GM21528 (cell line): ENCODE data around the gene GAL3ST1.

Experiments
- ATAC-seq: cut with Tn5 transposase; IDR thresholded peaks from one replicate; pipeline ENCODE4 v1.9.1; 2021; ENCODE audit warnings: mild to moderate bottlenecking, moderate library complexity; ENCODE audit not compliant: unreplicated experiment, low FRiP score

GAL3ST1 gene

GRCh38 chr22:30538280-30538679 lies 36.2 kb downstream of the GAL3ST1 start:
- no peak for ATAC-seq

- ATAC-seq = no peak
Measured at GRCh38 chr22:30537083-30537731, 37.3 kb downstream of the GAL3ST1 start.

- ATAC-seq = no peak
Measured at GRCh38 chr22:30535182-30535581, 39.3 kb downstream of the GAL3ST1 start.

DNA sequence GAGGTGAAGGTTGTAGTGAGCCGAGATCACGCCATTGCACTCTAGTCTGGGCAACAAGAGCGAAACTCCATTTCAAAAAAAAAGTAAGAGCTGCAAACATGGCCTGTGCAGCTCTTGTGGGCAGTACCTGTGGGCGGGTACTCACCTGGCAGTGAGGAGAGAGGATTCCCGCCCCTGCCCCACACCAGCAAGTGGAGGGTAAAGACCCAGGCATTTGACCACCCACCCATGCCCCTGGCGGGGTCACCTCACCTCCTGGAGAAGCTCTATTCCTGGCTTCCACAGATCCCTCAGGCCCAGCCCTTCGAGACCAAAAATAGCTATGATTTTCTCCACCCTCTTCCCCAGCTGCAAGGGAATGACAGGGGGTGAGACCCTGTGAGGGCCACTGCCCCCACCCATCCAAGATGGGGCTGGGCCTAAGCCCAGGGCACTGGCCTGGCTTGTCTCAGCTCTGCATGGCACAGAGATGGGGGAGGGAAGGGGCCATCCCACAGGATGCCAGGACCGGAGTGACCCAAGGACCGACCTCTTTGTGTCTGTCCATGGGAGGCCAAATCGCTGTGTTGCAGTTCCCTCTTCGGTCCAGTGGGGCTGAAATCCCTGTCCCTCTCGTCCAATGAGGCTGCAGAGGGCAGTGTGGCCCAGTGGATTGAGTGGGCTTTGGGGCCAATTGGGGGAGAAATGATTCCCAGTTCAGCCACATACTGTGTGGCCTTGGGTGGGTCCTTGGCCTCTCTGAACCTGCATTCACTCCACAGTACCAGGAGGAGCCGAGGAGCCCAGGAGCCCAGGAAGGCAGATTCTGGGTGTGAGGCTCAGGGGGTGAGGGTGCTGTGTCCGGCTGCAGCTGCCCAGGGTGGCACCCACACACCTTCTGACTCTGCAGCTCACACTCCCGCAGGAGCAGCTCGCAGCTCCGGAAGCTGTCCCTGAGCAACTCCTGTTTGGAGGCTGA lies 42.5 kb downstream of the GAL3ST1 start:
- no peak for ATAC-seq

- ATAC-seq = no peak
Measured at GRCh38 chr22:30526656-30527055, 47.8 kb downstream of the GAL3ST1 start.

DNA sequence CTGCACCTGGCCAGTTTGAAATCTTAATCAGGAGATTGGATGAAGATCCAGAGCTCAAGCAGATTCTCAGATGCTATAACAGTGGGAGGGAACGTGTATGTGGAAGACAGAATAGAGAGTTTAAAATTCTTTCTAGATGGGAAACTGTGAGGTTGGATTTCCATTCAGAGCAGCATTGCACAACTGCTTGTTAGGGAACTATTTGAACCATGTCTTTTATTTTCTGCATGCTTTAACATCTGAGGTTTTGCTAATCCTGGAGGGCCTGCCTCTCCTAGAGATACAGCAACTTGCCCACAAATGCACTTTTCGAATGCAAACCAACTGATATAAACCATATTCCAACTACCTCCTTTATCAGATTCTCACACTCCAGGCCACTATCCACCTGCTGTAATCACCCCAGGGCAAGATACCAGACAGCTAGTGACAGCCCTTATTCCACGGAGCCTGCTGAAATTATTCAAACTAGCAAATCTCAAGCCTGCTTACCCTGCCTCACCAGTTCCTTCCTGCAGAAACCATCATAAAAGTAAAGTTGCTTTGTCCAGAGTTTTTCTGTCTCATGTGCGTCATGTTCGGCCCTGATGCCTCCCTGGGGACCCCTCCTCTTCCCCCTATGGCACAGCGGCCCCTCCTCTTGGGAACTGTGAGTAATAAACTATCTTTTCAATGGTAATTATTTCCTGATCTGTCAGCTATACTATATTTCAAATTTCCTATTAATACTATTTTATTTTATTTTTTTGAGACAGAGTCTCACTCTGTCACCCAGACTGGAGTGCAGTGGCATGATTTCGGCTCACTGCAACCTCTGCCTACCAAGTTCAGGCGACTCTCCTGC lies 50.6 kb downstream of the GAL3ST1 start:
- no peak for ATAC-seq

DNA sequence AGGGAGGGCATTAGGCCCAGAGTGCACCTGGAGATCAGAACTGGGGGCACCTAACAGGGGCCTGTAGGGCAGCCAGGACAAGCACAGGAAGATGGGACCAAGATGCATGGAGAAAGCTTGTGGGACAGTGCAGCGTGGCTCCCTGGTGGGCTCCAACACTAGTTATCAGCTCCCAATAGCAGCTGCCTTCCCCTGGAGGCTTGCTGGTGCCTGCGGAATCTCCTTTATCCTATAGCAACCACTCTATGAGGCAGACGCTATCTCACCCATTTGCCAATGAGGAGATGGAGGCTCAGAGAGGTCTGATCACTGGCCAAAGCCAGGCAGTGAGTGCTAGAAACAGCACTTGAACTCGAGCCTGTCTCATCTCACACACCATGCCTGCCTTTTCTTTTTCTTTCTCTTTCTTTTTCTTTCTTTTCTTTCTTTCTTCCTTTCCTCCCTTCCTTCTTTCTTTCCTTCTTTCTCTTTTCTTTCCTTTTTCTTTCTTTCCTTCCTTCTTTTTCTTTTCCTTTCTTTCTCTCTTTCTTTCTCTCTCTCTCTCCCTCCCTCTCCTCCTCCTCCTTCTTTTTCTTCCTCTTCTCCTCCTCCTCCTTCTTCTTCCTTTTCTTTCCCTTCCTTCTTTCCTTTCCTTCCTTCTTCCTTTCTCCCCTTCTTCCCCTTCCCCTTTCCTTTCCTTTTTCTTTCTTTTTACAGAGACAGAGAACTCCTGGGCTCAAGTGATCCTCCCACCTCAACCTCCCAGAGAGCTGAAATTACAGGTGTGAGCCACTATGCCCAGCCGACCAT lies 52.9 kb downstream of the GAL3ST1 start:
- ATAC-seq = no peak

- no peak for ATAC-seq
Measured at GRCh38 chr22:30519842-30520425, 54.5 kb downstream of the GAL3ST1 start.

DNA sequence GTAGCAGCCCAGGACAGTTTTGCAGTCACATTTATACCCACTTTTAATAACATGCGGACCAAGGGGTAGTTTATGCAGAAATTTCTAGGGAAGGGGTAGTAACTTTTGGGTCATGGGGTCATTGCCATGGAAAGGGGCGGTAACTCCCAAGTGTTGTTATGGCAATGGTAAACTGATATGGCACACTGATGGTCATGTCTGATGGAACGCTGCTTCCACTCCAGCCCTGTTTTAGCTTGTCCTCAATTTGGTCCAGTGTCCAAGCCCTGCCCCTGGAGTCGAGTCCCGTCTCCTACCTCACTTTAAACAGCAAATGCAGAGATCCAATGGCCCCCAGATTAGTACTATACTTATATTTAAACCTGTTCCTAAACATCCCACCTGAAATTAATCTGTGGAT lies 57.7 kb downstream of the GAL3ST1 start:
- no peak for ATAC-seq

DNA sequence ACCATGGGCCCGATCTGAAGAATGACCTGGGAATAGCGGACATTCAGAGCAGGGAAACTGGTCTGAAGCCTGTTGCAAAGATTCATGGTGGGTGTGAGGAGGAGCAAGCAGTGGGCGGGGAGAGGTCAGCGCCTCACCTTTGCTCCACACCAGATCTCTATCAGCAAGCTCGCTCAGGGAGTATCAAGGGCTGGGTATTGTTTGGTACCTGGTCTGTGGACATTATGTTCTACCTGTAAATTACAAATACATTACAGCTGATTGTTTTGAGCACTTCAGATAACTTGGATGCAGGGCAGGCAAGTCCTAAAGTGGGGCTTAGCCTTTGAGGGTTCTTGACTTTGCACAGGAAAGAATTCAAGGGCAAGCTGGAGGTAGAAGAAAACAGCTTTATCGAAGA lies 58.2 kb downstream of the GAL3ST1 start:
- no peak for ATAC-seq

- no peak for ATAC-seq
Measured at GRCh38 chr22:30514252-30514651, 60.2 kb downstream of the GAL3ST1 start.

GRCh38 chr22:30513462-30513861 lies 61.0 kb downstream of the GAL3ST1 start:
- ATAC-seq = no peak

DNA sequence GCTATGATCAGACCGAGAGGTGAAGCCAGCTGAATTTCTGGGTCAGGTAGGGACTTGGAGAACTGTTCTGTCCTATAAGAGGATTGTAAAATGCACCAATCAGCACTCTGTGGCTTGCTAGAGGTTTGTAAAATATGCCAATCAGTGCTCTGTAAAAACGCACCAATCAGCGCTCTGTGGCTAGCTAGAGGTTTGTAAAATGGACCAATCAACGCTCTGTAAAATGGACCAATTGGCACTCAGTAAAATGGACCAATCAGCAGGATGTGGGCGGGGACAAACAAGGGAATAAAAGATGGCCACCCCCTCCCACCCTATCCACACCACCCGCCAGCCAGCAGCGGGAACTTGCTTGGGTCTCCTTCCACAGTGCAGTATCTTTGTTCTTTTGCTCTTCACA lies 62.6 kb downstream of the GAL3ST1 start:
- no peak for ATAC-seq

- no peak for ATAC-seq
Measured at GRCh38 chr22:30511109-30511508, 63.4 kb downstream of the GAL3ST1 start.

DNA sequence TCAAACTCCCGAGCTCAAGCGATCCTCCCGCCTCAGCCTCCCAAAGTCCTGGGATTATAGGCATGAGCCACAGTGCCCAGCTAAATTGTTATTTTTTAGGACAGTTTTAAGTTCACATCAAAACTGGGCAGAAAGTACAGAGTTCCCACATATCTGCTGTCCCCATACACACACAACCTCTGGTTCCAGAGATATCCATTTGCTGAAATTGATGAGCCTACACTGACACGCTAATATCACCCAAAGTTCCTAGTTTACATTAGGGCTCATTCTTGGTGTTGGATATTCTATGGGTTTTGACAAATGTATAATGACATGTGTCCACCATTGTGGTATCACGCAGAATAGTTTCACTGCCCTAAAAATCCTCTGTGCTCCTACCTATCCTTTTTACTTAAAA lies 66.2 kb downstream of the GAL3ST1 start:
- ATAC-seq = no peak

DNA sequence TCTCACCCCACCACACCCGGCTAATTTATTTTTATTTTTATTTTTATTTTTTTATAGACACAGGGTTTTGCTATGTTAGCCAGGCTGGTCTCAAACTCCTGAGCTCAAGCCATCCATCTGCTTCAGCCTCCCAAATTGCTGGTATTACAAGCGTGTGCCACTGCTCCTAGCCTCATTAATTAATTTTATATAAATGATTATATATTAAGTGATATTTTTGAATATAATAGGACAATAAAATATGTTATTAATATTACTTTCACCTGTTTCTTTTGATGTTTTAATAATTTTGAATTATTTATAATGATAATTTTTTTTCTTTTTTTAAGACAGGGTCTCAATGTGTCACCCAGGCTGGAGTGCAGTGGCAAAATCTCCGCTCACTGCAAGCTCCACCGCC lies 66.8 kb downstream of the GAL3ST1 start:
- ATAC-seq = no peak

- no peak for ATAC-seq
Measured at GRCh38 chr22:30506507-30506968, 67.9 kb downstream of the GAL3ST1 start.
